GM12801 (cell line): ENCODE data around the gene CLP1.

Experiments used
- CTCF ChIP-seq: IDR thresholded peaks from one replicate; pipeline ENCODE4 v1.5.1; 2011; ENCODE audit warnings: control low read depth; ENCODE audit not compliant: insufficient read length; ENCODE audit errors: extremely low read depth

CLP1 gene

GRCh38 chr11:57698843-57699365 is 41.3 kb downstream of the CLP1 start:
- no peak for TF ChIP-seq CTCF

GRCh38 chr11:57699813-57700212 is 42.3 kb downstream of the CLP1 start:
- TF ChIP-seq CTCF = no peak

- no peak for TF ChIP-seq CTCF
These were observed 42.9 kb downstream of the CLP1 start for GRCh38 chr11:57700425-57700824.

GRCh38 chr11:57703341-57703740 is 45.8 kb downstream of the CLP1 start:
- TF ChIP-seq CTCF = no peak

GRCh38 chr11:57704932-57705331 is 47.4 kb downstream of the CLP1 start:
- TF ChIP-seq CTCF = no peak

GRCh38 chr11:57709802-57710367 is 52.3 kb downstream of the CLP1 start:
- no peak for TF ChIP-seq CTCF
